HepG2 (cell line): ENCODE results near the gene SNAP29. TPM values are rescaled to one million over a fixed set of nuclear protein-coding genes. Genes with fewer than 3 reads are reported as not detected.

Experiments used
- ATF3 ChIP-seq: sonication (generic); formaldehyde crosslinking; IDR thresholded peaks from 2 replicates; pipeline ENCODE4 v1.4.0; 2020; ENCODE audit warnings: missing genetic modification reagents
- BRCA1 ChIP-seq: sonication (generic); formaldehyde crosslinking; IDR thresholded peaks from 2 replicates; pipeline ENCODE4 v1.4.0; 2020; ENCODE audit warnings: missing genetic modification reagents
- CHCHD3 ChIP-seq: sonication (generic); formaldehyde crosslinking; IDR thresholded peaks from 2 replicates; pipeline ENCODE4 v1.8.0; 2022; ENCODE audit warnings: mild to moderate bottlenecking, missing genetic modification reagents, moderate library complexity
- FOSL2 ChIP-seq: sonication (generic); formaldehyde crosslinking; IDR thresholded peaks from 2 replicates; pipeline ENCODE4 v1.4.0; 2020; ENCODE audit warnings: missing genetic modification reagents
- KLF12 ChIP-seq: sonication (generic); formaldehyde crosslinking; IDR thresholded peaks from 2 replicates; pipeline ENCODE4 v1.4.0; 2020; ENCODE audit warnings: missing genetic modification reagents, borderline replicate concordance
- KLF6 ChIP-seq: IDR thresholded peaks from 2 replicates; pipeline ENCODE4 v1.8.0; 2016; ENCODE audit warnings: missing biosample characterization, missing genetic modification reagents
- LCORL ChIP-seq, 2 experiments: fragments of 450-650 bp in 1 of 2; sonication (generic) in 1 of 2; formaldehyde crosslinking in 1 of 2; IDR thresholded peaks; 2 replicates each; pipeline versions ENCODE4 v1.5.0 to v1.6.1; 2017 to 2020; ENCODE audit warnings: antibody characterized with exemption in 1 of 2, missing genetic modification reagents in 1 of 2
- MED8 ChIP-seq: sonication (generic); formaldehyde crosslinking; IDR thresholded peaks from 2 replicates; pipeline ENCODE4 v1.8.1; 2023; ENCODE audit warnings: mild to moderate bottlenecking, missing genetic modification reagents; ENCODE audit not compliant: insufficient replicate concordance
- MTERF4 ChIP-seq: sonication (generic); formaldehyde crosslinking; IDR thresholded peaks from 2 replicates; pipeline ENCODE4 v1.8.0; 2023; ENCODE audit warnings: mild to moderate bottlenecking, missing genetic modification reagents
- PHF8 ChIP-seq: sonication (generic); formaldehyde crosslinking; IDR thresholded peaks from 2 replicates; pipeline ENCODE4 v1.5.0; 2020; ENCODE audit warnings: missing genetic modification reagents
- POGK ChIP-seq: sonication (generic); formaldehyde crosslinking; conservative IDR thresholded peaks from 2 replicates; pipeline ENCODE4 v1.8.0; 2022; ENCODE audit warnings: mild to moderate bottlenecking, moderate library complexity, missing genetic modification reagents
- REPIN1 ChIP-seq: sonication (generic); formaldehyde crosslinking; IDR thresholded peaks from 2 replicates; pipeline ENCODE4 v1.8.0; 2022; ENCODE audit warnings: missing genetic modification reagents, low read depth, mild to moderate bottlenecking, borderline replicate concordance
- RERE ChIP-seq: IDR thresholded peaks from 2 replicates; pipeline ENCODE4 v1.6.1; 2016; ENCODE audit warnings: low read depth, missing genetic modification reagents, missing compliant biosample characterization
- REXO4 ChIP-seq: sonication (generic); formaldehyde crosslinking; IDR thresholded peaks from 2 replicates; pipeline ENCODE4 v1.8.0; 2022; ENCODE audit warnings: missing genetic modification reagents, mild to moderate bottlenecking, borderline replicate concordance
- TAF1 ChIP-seq: sonication (generic); formaldehyde crosslinking; IDR thresholded peaks from 2 replicates; pipeline ENCODE4 v1.4.0; 2020; ENCODE audit warnings: missing genetic modification reagents
- ZKSCAN1 ChIP-seq: fragments of 150-350 bp; IDR thresholded peaks from 2 replicates; pipeline ENCODE4 v1.6.1; 2014; ENCODE audit warnings: low read length
- ZNF749 ChIP-seq: sonication (generic); formaldehyde crosslinking; IDR thresholded peaks from 2 replicates; pipeline ENCODE4 v1.8.0; 2022; ENCODE audit warnings: mild to moderate bottlenecking, missing genetic modification reagents, moderate library complexity, borderline replicate concordance
- polyA plus RNA-seq, 8 experiments: library from polyadenylated mRNA; depleted of rRNA in 3 of 8; stranded (reverse) in 7 of 8; unstranded in 1 of 8; fragments of >200 nt; fragmentation: Illumina TruSeq in 4 of 8; extraction: Trizol in 4 of 8; gene quantifications; 2 replicates each; pipeline versions ENCODE4 v1.2.1 to v1.2.3, GENCODE V29; 2011 to 2016; ENCODE audit warnings: low read depth in 4 of 8, missing spikeins in 1 of 8, mixed read lengths in 1 of 8; ENCODE audit not compliant: insufficient read depth in 1 of 8
- total RNA-seq, 5 experiments: library from RNA; depleted of rRNA; stranded (reverse); fragments of >200 nt; fragmentation: Illumina TruSeq; extraction: Trizol; gene quantifications; 2 replicates each; pipeline ENCODE4 v1.2.3, GENCODE V29; 2016; ENCODE audit warnings: low read depth in 1 of 5
- TF ChIP-seq, protein P1 (sequence below): conservative IDR thresholded peaks from 2 replicates; pipeline ENCODE4 v1.6.1; 2018; ENCODE audit warnings: missing genetic modification reagents

The SNAP29 gene
- total and polyA plus RNA-seq, 2 of the 13 experiments (the other 11 are each of a cell fraction or from before 2014, with no cell fraction given): 12.3 to 30.7 TPM

GRCh38 chr22:20916916-20917810, 58.4 kb downstream of the SNAP29 start, which contains the start of gene CRKL (continued):
- TF ChIP-seq KLF6 (CRISPR knock-in tag) (0 out of 2 replicates have a peak, but pooled peaks have one; percentile 31), CHCHD3 (CRISPR knock-in tag) (no peak; the same call in 1 of the 2 replicates), POGK (CRISPR knock-in tag) (no peak; the same call in 1 of the 2 replicates), BRCA1 (CRISPR knock-in tag) (no peak), REPIN1 (CRISPR knock-in tag) (peak; percentile 91), ZNF749 (CRISPR knock-in tag) (no peak), PHF8 (CRISPR knock-in tag) (peak; percentile 84), RERE (CRISPR knock-in tag) (0 out of 2 replicates have a peak, but pooled peaks have one; percentile 30), MED8 (peak; percentile 94), REXO4 (CRISPR knock-in tag) (0 out of 2 replicates have a peak, but pooled peaks have one; percentile 41), ATF3 (CRISPR knock-in tag) (peak; percentile 14; the same call in 1 of the 2 replicates), MTERF4 (no peak; the same call in 1 of the 2 replicates), LCORL (IDR thresholded peaks at IDR 0.05) (no peak), LCORL (CRISPR knock-in tag; IDR thresholded peaks at IDR 0.05) (peak; percentile 84), TAF1 (CRISPR knock-in tag) (peak; percentile 93; the same call in 1 of the 2 replicates), KLF12 (CRISPR knock-in tag) (0 out of 2 replicates have a peak, but pooled peaks have one; percentile 42), ZKSCAN1 (0 out of 2 replicates have a peak, but pooled peaks have one; percentile 39), FOSL2 (CRISPR knock-in tag) (peak; percentile 85)
- TF ChIP-seq, protein P1, sequence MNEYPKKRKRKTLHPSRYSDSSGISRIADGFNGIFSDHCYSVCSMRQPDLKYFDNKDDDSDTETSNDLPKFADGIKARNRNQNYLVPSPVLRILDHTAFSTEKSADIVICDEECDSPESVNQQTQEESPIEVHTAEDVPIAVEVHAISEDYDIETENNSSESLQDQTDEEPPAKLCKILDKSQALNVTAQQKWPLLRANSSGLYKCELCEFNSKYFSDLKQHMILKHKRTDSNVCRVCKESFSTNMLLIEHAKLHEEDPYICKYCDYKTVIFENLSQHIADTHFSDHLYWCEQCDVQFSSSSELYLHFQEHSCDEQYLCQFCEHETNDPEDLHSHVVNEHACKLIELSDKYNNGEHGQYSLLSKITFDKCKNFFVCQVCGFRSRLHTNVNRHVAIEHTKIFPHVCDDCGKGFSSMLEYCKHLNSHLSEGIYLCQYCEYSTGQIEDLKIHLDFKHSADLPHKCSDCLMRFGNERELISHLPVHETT (CRISPR knock-in tag): peak; percentile 64; the same call in 1 of the 2 replicates
